SK-N-SH treated with all-trans-retinoic acid at 6 μM for 48 hours (cell line): ENCODE results near the gene DTX1.

Experiments used
- ATAC-seq: fragments of 200-7000 bp; cut with Tn5 transposase; 3 replicates; pipeline ENCODE4 v1.9.1; 2020; ENCODE audit warnings: mild to moderate bottlenecking, moderate library complexity
- ARNTL ChIP-seq: fragments of 450-650 bp; formaldehyde crosslinking; IDR thresholded peaks from 2 replicates; pipeline ENCODE4 v1.5.0; 2020; ENCODE audit warnings: low read depth, mild to moderate bottlenecking, moderate library complexity, borderline replicate concordance
- BACH2 ChIP-seq: fragments of 250-450 bp; sonication (Bioruptor Pico); IDR thresholded peaks from 2 replicates; pipeline ENCODE4 v1.9.0; 2021; ENCODE audit warnings: mild to moderate bottlenecking, borderline replicate concordance
- CSDC2 ChIP-seq: fragments of 250-450 bp; sonication (Bioruptor Pico); IDR thresholded peaks from 2 replicates; pipeline ENCODE4 v1.5.0; 2020; ENCODE audit warnings: mild to moderate bottlenecking, moderate library complexity
- CSRNP3 ChIP-seq: fragments of 250-450 bp; sonication (Bioruptor Pico); IDR thresholded peaks from 2 replicates; pipeline ENCODE4 v1.5.1; 2021; ENCODE audit warnings: mild to moderate bottlenecking, moderate library complexity
- ESRRG ChIP-seq: fragments of 250-450 bp; sonication (Bioruptor Pico); IDR thresholded peaks from 2 replicates; pipeline ENCODE4 v1.6.1; 2021; ENCODE audit warnings: mild to moderate bottlenecking
- GLIS3 ChIP-seq: fragments of 250-450 bp; sonication (Bioruptor Pico); IDR thresholded peaks from 2 replicates; pipeline ENCODE4 v1.5.0; 2020; ENCODE audit warnings: mild to moderate bottlenecking, moderate library complexity
- ISL1 ChIP-seq: fragments of 250-450 bp; sonication (Bioruptor Pico); IDR thresholded peaks from 2 replicates; pipeline ENCODE4 v2.1.2; 2022; ENCODE audit warnings: mild to moderate bottlenecking, moderate library complexity
- PATZ1 ChIP-seq: fragments of 250-450 bp; sonication (Bioruptor Pico); IDR thresholded peaks from 2 replicates; pipeline ENCODE4 v1.8.0; 2020; ENCODE audit warnings: mild to moderate bottlenecking, moderate library complexity, borderline replicate concordance
- PPARA ChIP-seq: fragments of 250-450 bp; sonication (Bioruptor Pico); IDR thresholded peaks from 2 replicates; pipeline ENCODE4 v1.5.0; 2020; ENCODE audit warnings: mild to moderate bottlenecking, borderline replicate concordance
- RARB ChIP-seq: fragments of 250-450 bp; sonication (Bioruptor Pico); IDR thresholded peaks from 2 replicates; pipeline ENCODE4 v1.8.0; 2021; ENCODE audit warnings: mild to moderate bottlenecking, moderate library complexity
- SNAI2 ChIP-seq: fragments of 250-450 bp; sonication (Bioruptor Pico); IDR thresholded peaks from 2 replicates; pipeline ENCODE4 v1.5.0; 2020; ENCODE audit warnings: mild to moderate bottlenecking, moderate library complexity
- TCF4 ChIP-seq: fragments of 250-450 bp; sonication (Bioruptor Pico); IDR thresholded peaks from 2 replicates; pipeline ENCODE4 v1.8.0; 2021; ENCODE audit warnings: mild to moderate bottlenecking, moderate library complexity, borderline replicate concordance
- TOX ChIP-seq: fragments of 250-450 bp; sonication (Bioruptor Pico); IDR thresholded peaks from 2 replicates; pipeline ENCODE4 v1.8.0; 2021; ENCODE audit warnings: mild to moderate bottlenecking, moderate library complexity, borderline replicate concordance
- TSHZ2 ChIP-seq: fragments of 250-450 bp; sonication (Bioruptor Pico); IDR thresholded peaks from 2 replicates; pipeline ENCODE4 v1.5.0; 2020; ENCODE audit warnings: mild to moderate bottlenecking, moderate library complexity
- ZC3H10 ChIP-seq: fragments of 250-450 bp; sonication (Bioruptor Pico); IDR thresholded peaks from 2 replicates; pipeline ENCODE4 v1.5.1; 2021; ENCODE audit warnings: mild to moderate bottlenecking, moderate library complexity
- ZFP3 ChIP-seq: fragments of 250-450 bp; sonication (Bioruptor Pico); IDR thresholded peaks from 2 replicates; pipeline ENCODE4 v1.5.0; 2020; ENCODE audit warnings: mild to moderate bottlenecking, moderate library complexity
- ZFP30 ChIP-seq: fragments of 450-650 bp; formaldehyde crosslinking; IDR thresholded peaks from 2 replicates; pipeline ENCODE4 v1.5.0; 2022; ENCODE audit warnings: mild to moderate bottlenecking, moderate library complexity
- ZNF70 ChIP-seq: fragments of 450-650 bp; formaldehyde crosslinking; IDR thresholded peaks from 2 replicates; pipeline ENCODE4 v1.5.0; 2020; ENCODE audit warnings: mild to moderate bottlenecking, moderate library complexity
- ZNF8 ChIP-seq: fragments of 450-650 bp; formaldehyde crosslinking; IDR thresholded peaks from 2 replicates; pipeline ENCODE4 v1.5.0; 2020; ENCODE audit warnings: mild to moderate bottlenecking, moderate library complexity
- TF ChIP-seq, protein P1 (sequence below): fragments of 250-450 bp; sonication (Bioruptor Pico); IDR thresholded peaks from 2 replicates; pipeline ENCODE4 v1.8.0; 2021; ENCODE audit warnings: low read depth, mild to moderate bottlenecking, moderate library complexity, borderline replicate concordance
- TF ChIP-seq, protein P2 (sequence below): fragments of 250-450 bp; sonication (Bioruptor Pico); IDR thresholded peaks from 2 replicates; pipeline ENCODE4 v1.5.1; 2020; ENCODE audit warnings: low read depth, mild to moderate bottlenecking, moderate library complexity

The DTX1 gene

GRCh38 chr12:113108308-113108707 lies 51.8 kb downstream of the DTX1 start:
- no peak for TF ChIP-seq ISL1 (CRISPR knock-in tag)
- TF ChIP-seq, protein P1, sequence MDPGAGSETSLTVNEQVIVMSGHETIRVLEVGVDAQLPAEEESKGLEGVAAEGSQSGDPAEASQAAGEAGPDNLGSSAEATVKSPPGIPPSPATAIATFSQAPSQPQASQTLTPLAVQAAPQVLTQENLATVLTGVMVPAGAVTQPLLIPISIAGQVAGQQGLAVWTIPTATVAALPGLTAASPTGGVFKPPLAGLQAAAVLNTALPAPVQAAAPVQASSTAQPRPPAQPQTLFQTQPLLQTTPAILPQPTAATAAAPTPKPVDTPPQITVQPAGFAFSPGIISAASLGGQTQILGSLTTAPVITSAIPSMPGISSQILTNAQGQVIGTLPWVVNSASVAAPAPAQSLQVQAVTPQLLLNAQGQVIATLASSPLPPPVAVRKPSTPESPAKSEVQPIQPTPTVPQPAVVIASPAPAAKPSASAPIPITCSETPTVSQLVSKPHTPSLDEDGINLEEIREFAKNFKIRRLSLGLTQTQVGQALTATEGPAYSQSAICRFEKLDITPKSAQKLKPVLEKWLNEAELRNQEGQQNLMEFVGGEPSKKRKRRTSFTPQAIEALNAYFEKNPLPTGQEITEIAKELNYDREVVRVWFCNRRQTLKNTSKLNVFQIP (CRISPR knock-in tag): no peak
- TF ChIP-seq TOX: no peak
- TF ChIP-seq RARB: no peak
- no peak for TF ChIP-seq ZFP30 (CRISPR knock-in tag)
- no peak for TF ChIP-seq ARNTL
- no peak for TF ChIP-seq SNAI2 (CRISPR knock-in tag)
- TF ChIP-seq PPARA (CRISPR knock-in tag): no peak
- TF ChIP-seq ZNF8 (CRISPR knock-in tag): no peak
- no peak for TF ChIP-seq TCF4 (CRISPR knock-in tag)
- TF ChIP-seq TSHZ2 (CRISPR knock-in tag): no peak
- TF ChIP-seq ESRRG (CRISPR knock-in tag): no peak
- TF ChIP-seq GLIS3: no peak
- no peak for TF ChIP-seq CSDC2 (CRISPR knock-in tag)
- no peak for TF ChIP-seq ZC3H10 (CRISPR knock-in tag)
- ATAC-seq: no peak

- ATAC-seq: no peak
- TF ChIP-seq, protein P2, sequence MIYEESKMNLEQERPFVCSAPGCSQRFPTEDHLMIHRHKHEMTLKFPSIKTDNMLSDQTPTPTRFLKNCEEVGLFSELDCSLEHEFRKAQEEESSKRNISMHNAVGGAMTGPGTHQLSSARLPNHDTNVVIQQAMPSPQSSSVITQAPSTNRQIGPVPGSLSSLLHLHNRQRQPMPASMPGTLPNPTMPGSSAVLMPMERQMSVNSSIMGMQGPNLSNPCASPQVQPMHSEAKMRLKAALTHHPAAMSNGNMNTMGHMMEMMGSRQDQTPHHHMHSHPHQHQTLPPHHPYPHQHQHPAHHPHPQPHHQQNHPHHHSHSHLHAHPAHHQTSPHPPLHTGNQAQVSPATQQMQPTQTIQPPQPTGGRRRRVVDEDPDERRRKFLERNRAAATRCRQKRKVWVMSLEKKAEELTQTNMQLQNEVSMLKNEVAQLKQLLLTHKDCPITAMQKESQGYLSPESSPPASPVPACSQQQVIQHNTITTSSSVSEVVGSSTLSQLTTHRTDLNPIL: no peak
- no peak for TF ChIP-seq SNAI2 (CRISPR knock-in tag)
- no peak for TF ChIP-seq ZNF70 (CRISPR knock-in tag)
- TF ChIP-seq CSRNP3 (CRISPR knock-in tag): no peak
- no peak for TF ChIP-seq ESRRG (CRISPR knock-in tag)
- TF ChIP-seq PPARA (CRISPR knock-in tag): no peak
- no peak for TF ChIP-seq PATZ1
- TF ChIP-seq GLIS3: no peak
- no peak for TF ChIP-seq ZFP3
- TF ChIP-seq ARNTL: no peak
- TF ChIP-seq, protein P1 (CRISPR knock-in tag): no peak
- TF ChIP-seq ZC3H10 (CRISPR knock-in tag): no peak
- TF ChIP-seq TCF4 (CRISPR knock-in tag): no peak
- no peak for TF ChIP-seq BACH2 (CRISPR knock-in tag)
- no peak for TF ChIP-seq ZNF8 (CRISPR knock-in tag)
- no peak for TF ChIP-seq TSHZ2 (CRISPR knock-in tag)
These were observed 52.8 kb downstream of the DTX1 start for GRCh38 chr12:113109360-113109759.
